Right atrium auricular region (tissue), 2 donors: ENCODE measurements around the gene URB1. TPM values are rescaled to one million over a fixed set of nuclear protein-coding genes. Genes with fewer than 3 reads are reported as not detected.

ENCODE experiments used
- DNase-seq: peaks from one replicate; pipeline ENCODE4 v3.0.0-alpha.2; 2019; ENCODE audit warnings: low spot score
- H3K27ac ChIP-seq, 2 donors: fragments of 200-600 bp; sonication (generic); 1 replicate in 1 of 2; 2 replicates in 1 of 2; pipeline ENCODE4 v1.5.1; 2016 to 2019
- H3K27me3 ChIP-seq, 2 donors: fragments of 200-600 bp; sonication (generic); one replicate each; pipeline versions ENCODE4 v1.5.1 to v1.6.0; 2017 to 2019
- H3K36me3 ChIP-seq: fragments of 200-600 bp; sonication (generic); one replicate; pipeline ENCODE4 v1.5.1; 2016
- H3K4me1 ChIP-seq, 2 donors: fragments of 200-600 bp; sonication (generic); one replicate each; pipeline versions ENCODE4 v1.5.1 to v1.6.0; 2017 to 2019
- H3K4me3 ChIP-seq, 2 donors: fragments of 200-600 bp; sonication (generic); 1 replicate in 1 of 2; 2 replicates in 1 of 2; pipeline ENCODE4 v1.5.1; 2017 to 2019; ENCODE audit warnings: mild to moderate bottlenecking in 1 of 2, moderate library complexity in 1 of 2
- H3K9me3 ChIP-seq, 2 donors: fragments of 200-600 bp; sonication (generic); one replicate each; pipeline ENCODE4 v1.5.1; 2019
- total RNA-seq, 2 donors: library from RNA; depleted of rRNA; stranded (reverse); fragments of >200 nt; gene quantifications; one replicate each; pipeline ENCODE4 v1.1.0, GENCODE V29; 2016
- TF ChIP-seq, protein P1 (sequence below), 2 donors: fragments of 200-600 bp; sonication (generic); IDR thresholded peaks; one replicate each; pipeline ENCODE4 v1.5.1; 2019; ENCODE audit warnings: antibody characterized with exemption in 2 of 2

Gene URB1
- total RNA-seq, 2 donors from 2014 or later = 8.6 to 12.2 TPM

- no peaks in the 10 kb centered on the region for H3K4me1 ChIP-seq
- no peak overlapping the region for H3K27ac ChIP-seq
- no peaks in the 10 kb centered on the region for H3K9me3 ChIP-seq
- H3K36me3 ChIP-seq = no peaks in the 10 kb centered on the region
- H3K4me3 ChIP-seq = no peak overlapping the region
- DNase-seq = no peak
- TF ChIP-seq, protein P1, sequence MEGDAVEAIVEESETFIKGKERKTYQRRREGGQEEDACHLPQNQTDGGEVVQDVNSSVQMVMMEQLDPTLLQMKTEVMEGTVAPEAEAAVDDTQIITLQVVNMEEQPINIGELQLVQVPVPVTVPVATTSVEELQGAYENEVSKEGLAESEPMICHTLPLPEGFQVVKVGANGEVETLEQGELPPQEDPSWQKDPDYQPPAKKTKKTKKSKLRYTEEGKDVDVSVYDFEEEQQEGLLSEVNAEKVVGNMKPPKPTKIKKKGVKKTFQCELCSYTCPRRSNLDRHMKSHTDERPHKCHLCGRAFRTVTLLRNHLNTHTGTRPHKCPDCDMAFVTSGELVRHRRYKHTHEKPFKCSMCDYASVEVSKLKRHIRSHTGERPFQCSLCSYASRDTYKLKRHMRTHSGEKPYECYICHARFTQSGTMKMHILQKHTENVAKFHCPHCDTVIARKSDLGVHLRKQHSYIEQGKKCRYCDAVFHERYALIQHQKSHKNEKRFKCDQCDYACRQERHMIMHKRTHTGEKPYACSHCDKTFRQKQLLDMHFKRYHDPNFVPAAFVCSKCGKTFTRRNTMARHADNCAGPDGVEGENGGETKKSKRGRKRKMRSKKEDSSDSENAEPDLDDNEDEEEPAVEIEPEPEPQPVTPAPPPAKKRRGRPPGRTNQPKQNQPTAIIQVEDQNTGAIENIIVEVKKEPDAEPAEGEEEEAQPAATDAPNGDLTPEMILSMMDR (IDR thresholded peaks at IDR 0.05) = no peak
- no peaks in the 10 kb centered on the region for H3K27me3 ChIP-seq
Measured at GRCh38 chr21:32304998-32305397, 87.8 kb downstream of the URB1 start.

GRCh38 chr21:32303385-32303784 lies 89.4 kb downstream of the URB1 start:
- Histone ChIP-seq H3K27me3 (no peaks in the 10 kb centered on the region), H3K4me1 (no peaks in the 10 kb centered on the region), H3K36me3 (no peaks in the 10 kb centered on the region), H3K27ac (no peak overlapping the region), H3K4me3 (no peak overlapping the region), H3K9me3 (no peaks in the 10 kb centered on the region)
- DNase-seq = no peak
- TF ChIP-seq, protein P1 (IDR thresholded peaks at IDR 0.05) = no peak

- H3K9me3 ChIP-seq = no peaks in the 10 kb centered on the region
- DNase-seq = no peak
- H3K27ac ChIP-seq = no peak overlapping the region
- no peaks in the 10 kb centered on the region for H3K4me1 ChIP-seq
- no peaks in the 10 kb centered on the region for H3K36me3 ChIP-seq
- H3K4me3 ChIP-seq = no peak overlapping the region
- TF ChIP-seq, protein P1 (IDR thresholded peaks at IDR 0.05) = no peak
- no peaks in the 10 kb centered on the region for H3K27me3 ChIP-seq
Measured at GRCh38 chr21:32302560-32302959, 90.3 kb downstream of the URB1 start.

GRCh38 chr21:32301596-32301995 lies 91.2 kb downstream of the URB1 start:
- Histone ChIP-seq H3K27ac (no peak overlapping the region), H3K27me3 (no peaks in the 10 kb centered on the region), H3K4me3 (no peak overlapping the region), H3K4me1 (no peaks in the 10 kb centered on the region), H3K9me3 (no peaks in the 10 kb centered on the region), H3K36me3 (no peaks in the 10 kb centered on the region)
- DNase-seq = no peak
- TF ChIP-seq, protein P1 (IDR thresholded peaks at IDR 0.05) = no peak

GRCh38 chr21:32300117-32300681 lies 92.6 kb downstream of the URB1 start:
- H3K27me3 ChIP-seq = no peaks in the 10 kb centered on the region
- TF ChIP-seq, protein P1 (IDR thresholded peaks at IDR 0.05) = no peak
- H3K27ac ChIP-seq = no peak overlapping the region
- no peak for DNase-seq
- no peak overlapping the region for H3K4me3 ChIP-seq
- H3K36me3 ChIP-seq = no peaks in the 10 kb centered on the region
- H3K4me1 ChIP-seq = no peaks in the 10 kb centered on the region
- H3K9me3 ChIP-seq = no peaks in the 10 kb centered on the region

- H3K4me1 ChIP-seq = no peaks in the 10 kb centered on the region
- no peaks in the 10 kb centered on the region for H3K36me3 ChIP-seq
- no peak overlapping the region for H3K4me3 ChIP-seq
- DNase-seq = no peak
- H3K27ac ChIP-seq = no peak overlapping the region
- TF ChIP-seq, protein P1 (IDR thresholded peaks at IDR 0.05) = no peak
- no peaks in the 10 kb centered on the region for H3K27me3 ChIP-seq
- no peaks in the 10 kb centered on the region for H3K9me3 ChIP-seq
Measured at GRCh38 chr21:32299695-32300094, 93.1 kb downstream of the URB1 start.
